ENCODE results near the gene PHACTR1.
A peak's percentile ranks its signal among the peaks of the same experiment; 100 is the strongest.

PHACTR1 gene

GRCh38 chr6:13172291-13172690 is 455.7 kb downstream of the PHACTR1 start:
- no peak for DNase-seq

GRCh38 chr6:13175087-13175486 is 458.5 kb downstream of the PHACTR1 start:
- DNase-seq: no peak

GRCh38 chr6:13175759-13176158 is 459.2 kb downstream of the PHACTR1 start:
- DNase-seq: no peak

- DNase-seq: no peak
These were observed 461.1 kb downstream of the PHACTR1 start for GRCh38 chr6:13177664-13178063.

- DNase-seq: peak; percentile 21 to 30 (median 28)
These were observed 461.5 kb downstream of the PHACTR1 start for GRCh38 chr6:13178107-13178506.

- no peak for DNase-seq
These were observed 464.0 kb downstream of the PHACTR1 start for GRCh38 chr6:13180538-13180937.

- no peak for DNase-seq
These were observed 464.8 kb downstream of the PHACTR1 start for GRCh38 chr6:13181393-13181792.

GRCh38 chr6:13183415-13184088 is 467.0 kb downstream of the PHACTR1 start:
- DNase-seq: no peak

GRCh38 chr6:13184089-13184468 is 467.5 kb downstream of the PHACTR1 start:
- no peak for DNase-seq

- DNase-seq: no peak
These were observed 468.0 kb downstream of the PHACTR1 start for GRCh38 chr6:13184547-13184946.

GRCh38 chr6:13186861-13187260 is 470.3 kb downstream of the PHACTR1 start:
- no peak for DNase-seq

GRCh38 chr6:13187692-13188091 is 471.1 kb downstream of the PHACTR1 start:
- DNase-seq: no peak

GRCh38 chr6:13188306-13188705 is 471.7 kb downstream of the PHACTR1 start:
- DNase-seq: no peak

GRCh38 chr6:13189710-13190109 is 473.1 kb downstream of the PHACTR1 start:
- no peak for DNase-seq

- peak in 1 of 3 donors; percentile 14 for DNase-seq
These were observed 473.8 kb downstream of the PHACTR1 start for GRCh38 chr6:13190376-13190775.

- no peak for DNase-seq
These were observed 474.9 kb downstream of the PHACTR1 start for GRCh38 chr6:13191461-13191860.

GRCh38 chr6:13194852-13195251 is 478.3 kb downstream of the PHACTR1 start:
- DNase-seq: peak; percentile 79 to 89 (median 82)

- DNase-seq: no peak
These were observed 479.2 kb downstream of the PHACTR1 start for GRCh38 chr6:13195803-13196202.

GRCh38 chr6:13198168-13198567 is 481.6 kb downstream of the PHACTR1 start:
- DNase-seq: no peak

GRCh38 chr6:13201336-13201735 is 484.8 kb downstream of the PHACTR1 start:
- no peak for DNase-seq

GRCh38 chr6:13203145-13203544 is 486.6 kb downstream of the PHACTR1 start:
- DNase-seq: peak in 2 of 3 donors; percentile 13 to 45

GRCh38 chr6:13205106-13205505 is 488.5 kb downstream of the PHACTR1 start:
- no peak for DNase-seq

- no peak for DNase-seq
These were observed 495.5 kb downstream of the PHACTR1 start for GRCh38 chr6:13212096-13212495.

- no peak for DNase-seq
These were observed 496.0 kb downstream of the PHACTR1 start for GRCh38 chr6:13212538-13212937.

- DNase-seq: no peak
These were observed 498.8 kb downstream of the PHACTR1 start for GRCh38 chr6:13215390-13215789.
